ENCODE results near the gene TMEM43. TPM values are rescaled to one million over a fixed set of nuclear protein-coding genes. Genes with fewer than 3 reads are reported as not detected.

Gene TMEM43
- total RNA-seq, 1 experiment from 2014 or later = 32.4 TPM

DNA sequence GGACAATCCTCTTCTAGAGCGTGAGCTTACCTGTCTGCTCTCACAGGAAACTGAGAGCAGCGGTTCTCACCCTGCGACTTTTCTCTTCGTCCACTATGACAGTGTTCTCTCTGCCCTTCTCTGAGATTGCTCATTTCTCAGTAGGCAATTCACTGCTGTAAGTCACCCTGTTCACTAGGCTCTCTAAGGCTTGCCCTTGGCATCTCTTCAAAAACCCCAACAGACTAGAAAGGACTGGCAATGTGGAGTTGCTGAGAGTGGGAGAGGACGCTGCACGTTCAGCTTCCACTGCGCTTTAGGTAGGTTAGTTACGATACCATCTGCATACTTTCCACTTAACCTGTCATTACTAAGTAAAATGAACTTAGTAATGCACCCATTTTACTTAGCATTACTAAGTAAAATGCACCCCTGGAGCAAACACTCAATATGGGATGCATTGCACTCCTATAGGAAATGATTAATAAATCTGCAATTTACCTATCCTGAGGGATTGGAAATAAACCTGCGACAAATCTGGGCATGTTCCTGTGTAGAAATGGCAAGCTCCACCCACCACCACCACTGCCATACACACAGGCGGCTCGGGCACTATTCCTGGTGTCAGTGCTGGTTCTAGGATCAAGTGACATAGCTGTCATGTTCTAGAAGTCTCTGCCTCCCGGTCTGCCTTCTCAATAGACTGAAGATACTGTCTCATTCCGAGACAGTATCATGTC, 32.1 kb downstream of the TMEM43 start:
- H3K9ac ChIP-seq (ENCODE audit: low read length) = no peak overlapping the region
- no peak overlapping the region for H3K4me3 ChIP-seq (replicated peaks in 1 of 2; ENCODE audit: low read depth in 1 of 2, low read length in 2 of 2)
- no TSS peak for BruUV-seq (replicated peaks)
- POLR2A ChIA-PET = no interaction called here
- H3K9me3 ChIP-seq (ENCODE audit: control insufficient read depth in 1 of 2, insufficient read depth in 1 of 2, low read depth in 1 of 2, low read length in 2 of 2) = peaks cover 7 to 8% of the 10 kb centered on the region in 2 experiments; a peak in 2 of 4 replicates
- RAD21 ChIA-PET (ENCODE audit: low non-redundant PET in 1 of 2, low total read pairs in 2 of 2, uncharacterized antibody in 2 of 2, unreplicated experiment in 2 of 2) = no interaction called here
- H3K36me3 ChIP-seq (ENCODE audit: control insufficient read depth in 1 of 2, insufficient read depth in 2 of 2, low read length in 2 of 2) = peaks cover 32 to 48% of the 10 kb centered on the region in 2 experiments
- ATAC-seq (no peak), DNase-seq (ENCODE audit: low read depth, low spot score) (no peak)
- TF ChIP-seq YY1 (IDR thresholded peaks at IDR 0.05; ENCODE audit: extremely low read depth, insufficient replicate concordance, low read depth, low read length) (no peak), POLR2AphosphoS5 (IDR thresholded peaks at IDR 0.05; ENCODE audit: low read depth, low read length) (no peak), JUND (IDR thresholded peaks at IDR 0.05) (no peak), SRF (IDR thresholded peaks at IDR 0.05; ENCODE audit: low read depth) (no peak), EZH2 (IDR thresholded peaks at IDR 0.05) (no peak)
- TF ChIP-seq, protein P1, sequence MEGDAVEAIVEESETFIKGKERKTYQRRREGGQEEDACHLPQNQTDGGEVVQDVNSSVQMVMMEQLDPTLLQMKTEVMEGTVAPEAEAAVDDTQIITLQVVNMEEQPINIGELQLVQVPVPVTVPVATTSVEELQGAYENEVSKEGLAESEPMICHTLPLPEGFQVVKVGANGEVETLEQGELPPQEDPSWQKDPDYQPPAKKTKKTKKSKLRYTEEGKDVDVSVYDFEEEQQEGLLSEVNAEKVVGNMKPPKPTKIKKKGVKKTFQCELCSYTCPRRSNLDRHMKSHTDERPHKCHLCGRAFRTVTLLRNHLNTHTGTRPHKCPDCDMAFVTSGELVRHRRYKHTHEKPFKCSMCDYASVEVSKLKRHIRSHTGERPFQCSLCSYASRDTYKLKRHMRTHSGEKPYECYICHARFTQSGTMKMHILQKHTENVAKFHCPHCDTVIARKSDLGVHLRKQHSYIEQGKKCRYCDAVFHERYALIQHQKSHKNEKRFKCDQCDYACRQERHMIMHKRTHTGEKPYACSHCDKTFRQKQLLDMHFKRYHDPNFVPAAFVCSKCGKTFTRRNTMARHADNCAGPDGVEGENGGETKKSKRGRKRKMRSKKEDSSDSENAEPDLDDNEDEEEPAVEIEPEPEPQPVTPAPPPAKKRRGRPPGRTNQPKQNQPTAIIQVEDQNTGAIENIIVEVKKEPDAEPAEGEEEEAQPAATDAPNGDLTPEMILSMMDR (IDR thresholded peaks at IDR 0.05 in 2 of 3, conservative IDR thresholded peaks at IDR 0.05 in 1 of 3; ENCODE audit: borderline replicate concordance in 1 of 3, insufficient read depth in 1 of 3, low read depth in 2 of 3, low read length in 2 of 3) = no peak
- TF ChIP-seq, protein P2, sequence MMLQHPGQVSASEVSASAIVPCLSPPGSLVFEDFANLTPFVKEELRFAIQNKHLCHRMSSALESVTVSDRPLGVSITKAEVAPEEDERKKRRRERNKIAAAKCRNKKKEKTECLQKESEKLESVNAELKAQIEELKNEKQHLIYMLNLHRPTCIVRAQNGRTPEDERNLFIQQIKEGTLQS (IDR thresholded peaks at IDR 0.05) = no peak
- TF ChIP-seq, protein P3, sequence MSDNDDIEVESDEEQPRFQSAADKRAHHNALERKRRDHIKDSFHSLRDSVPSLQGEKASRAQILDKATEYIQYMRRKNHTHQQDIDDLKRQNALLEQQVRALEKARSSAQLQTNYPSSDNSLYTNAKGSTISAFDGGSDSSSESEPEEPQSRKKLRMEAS (IDR thresholded peaks at IDR 0.05) = no peak
- TF ChIP-seq, protein P4, sequence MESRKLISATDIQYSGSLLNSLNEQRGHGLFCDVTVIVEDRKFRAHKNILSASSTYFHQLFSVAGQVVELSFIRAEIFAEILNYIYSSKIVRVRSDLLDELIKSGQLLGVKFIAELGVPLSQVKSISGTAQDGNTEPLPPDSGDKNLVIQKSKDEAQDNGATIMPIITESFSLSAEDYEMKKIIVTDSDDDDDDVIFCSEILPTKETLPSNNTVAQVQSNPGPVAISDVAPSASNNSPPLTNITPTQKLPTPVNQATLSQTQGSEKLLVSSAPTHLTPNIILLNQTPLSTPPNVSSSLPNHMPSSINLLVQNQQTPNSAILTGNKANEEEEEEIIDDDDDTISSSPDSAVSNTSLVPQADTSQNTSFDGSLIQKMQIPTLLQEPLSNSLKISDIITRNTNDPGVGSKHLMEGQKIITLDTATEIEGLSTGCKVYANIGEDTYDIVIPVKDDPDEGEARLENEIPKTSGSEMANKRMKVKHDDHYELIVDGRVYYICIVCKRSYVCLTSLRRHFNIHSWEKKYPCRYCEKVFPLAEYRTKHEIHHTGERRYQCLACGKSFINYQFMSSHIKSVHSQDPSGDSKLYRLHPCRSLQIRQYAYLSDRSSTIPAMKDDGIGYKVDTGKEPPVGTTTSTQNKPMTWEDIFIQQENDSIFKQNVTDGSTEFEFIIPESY (IDR thresholded peaks at IDR 0.05; ENCODE audit: extremely low read depth, insufficient replicate concordance, low read length) = no peak
- no peaks in the 10 kb centered on the region for H3K79me2 ChIP-seq (ENCODE audit: insufficient read depth, low read length)
- no peak overlapping the region for H3K27ac ChIP-seq (ENCODE audit: low read depth, low read length)
- H3K27me3 ChIP-seq (ENCODE audit: insufficient read depth, low read length) = no peaks in the 10 kb centered on the region
- H3K9me2 ChIP-seq (ENCODE audit: insufficient read depth) = no peaks in the 10 kb centered on the region
- no peaks in the 10 kb centered on the region for H3K4me1 ChIP-seq (ENCODE audit: control insufficient read depth in 1 of 2, insufficient read depth in 2 of 2, low read length in 2 of 2)
- intact Hi-C loops (cut with micrococcal nuclease) = no loop called here
- H3K4me2 ChIP-seq (ENCODE audit: low read length) = no peak overlapping the region
- H4K20me1 ChIP-seq (ENCODE audit: insufficient read depth) = no peaks in the 10 kb centered on the region
- CTCF ChIA-PET = no interaction called here
- H2AFZ ChIP-seq (ENCODE audit: low read depth, low read length, poor library complexity, severe bottlenecking) = no peak overlapping the region
